HFFc6 (cell line): ENCODE measurements around the gene USP10. TPM values are rescaled to one million over a fixed set of nuclear protein-coding genes. Genes with fewer than 3 reads are reported as not detected.
"Not testable (repeated sequence)": the region's sequence is repeated elsewhere in the genome, so short reads cannot be mapped to it uniquely, and the experiment has no call there.

ENCODE experiments used
- DNase-seq: peaks from one replicate; pipeline ENCODE4 v3.0.0-alpha.2; 2018
- H3K27ac Mint-ChIP-seq: 2 replicates; pipeline ENCODE4 v1.8.0; 2020; ENCODE audit warnings: mild to moderate bottlenecking, mixed read lengths
- H3K27me3 Mint-ChIP-seq: 2 replicates; pipeline ENCODE4 v1.8.0; 2021; ENCODE audit warnings: mild to moderate bottlenecking, moderate library complexity, mixed read lengths; ENCODE audit not compliant: insufficient read depth
- H3K36me3 Mint-ChIP-seq: 2 replicates; pipeline ENCODE4 v1.8.0; 2021; ENCODE audit warnings: low read depth, mixed read lengths
- H3K4me1 Mint-ChIP-seq: 2 replicates; pipeline ENCODE4 v1.8.0; 2020; ENCODE audit warnings: low read depth, mixed read lengths
- H3K4me3 Mint-ChIP-seq: 2 replicates; pipeline ENCODE4 v1.8.0; 2020; ENCODE audit warnings: mild to moderate bottlenecking, moderate library complexity, mixed read lengths
- H3K9me3 Mint-ChIP-seq: 2 replicates; pipeline ENCODE4 v1.8.0; 2020; ENCODE audit warnings: mild to moderate bottlenecking, mixed read lengths
- CTCF ChIP-seq: fragments of 200-600 bp; sonication (generic); IDR thresholded peaks from 2 replicates; pipeline ENCODE4 v1.5.0; 2021; ENCODE audit warnings: antibody characterized with exemption, mild to moderate bottlenecking
- total RNA-seq, 6 experiments: library from RNA; stranded (reverse); fragmentation: NEBNext Ultra II Directional; extraction: Animal tissue kit (Norgen Biotek cat#: 25700); gene quantifications; 2 replicates in 1 of 6; 3 replicates in 5 of 6; pipeline ENCODE4 v1.2.3, GENCODE V29; 2021

Gene USP10
- total RNA-seq, 6 experiments from 2014 or later, result 83.2 to 106 (median 92.3) TPM

- Mint-ChIP-seq H3K9me3 (peaks cover 4% of the 10 kb centered on the region; the same call in 1 of the 2 replicates), H3K27ac (peak overlapping the region; percentile 24; the same call in 1 of the 2 replicates)
Measured at GRCh38 chr16:84692451-84693214, 7.2 kb upstream of the USP10 start.

DNA sequence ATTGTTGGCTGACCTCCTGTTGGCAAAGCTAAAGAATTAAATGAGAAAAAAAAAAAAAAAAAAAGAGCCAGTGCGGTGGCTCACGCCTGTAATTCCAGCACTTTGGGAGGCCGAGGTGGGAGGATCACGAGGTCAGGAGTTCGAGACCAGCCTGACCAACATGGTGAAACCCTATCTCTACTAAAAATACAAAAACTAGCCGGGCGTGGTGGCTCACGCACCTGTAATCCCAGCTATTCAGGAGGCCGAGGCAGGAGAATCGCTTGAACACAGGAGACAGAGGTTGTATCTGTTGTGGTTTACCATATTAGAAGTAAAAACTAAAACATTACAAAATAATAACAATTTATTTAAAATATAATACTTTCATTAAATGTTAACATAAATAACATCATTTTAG, 5.9 kb upstream of the USP10 start:
- H3K4me3 Mint-ChIP-seq, H3K9me3 Mint-ChIP-seq, H3K27ac Mint-ChIP-seq, H3K27me3 Mint-ChIP-seq, H3K36me3 Mint-ChIP-seq, DNase-seq: not testable (repeated sequence)
- H3K4me1 Mint-ChIP-seq, result peaks cover 38% of the 10 kb centered on the region

More at GRCh38 chr16:84692451-84693214, 7.2 kb upstream of the USP10 start:
- Mint-ChIP-seq H3K27me3 (no peaks in the 10 kb centered on the region), H3K4me3 (no peak overlapping the region), H3K4me1 (peaks cover 49% of the 10 kb centered on the region), H3K36me3 (peaks cover 9% of the 10 kb centered on the region)
- DNase-seq, result no peak
- TF ChIP-seq CTCF, result no peak

- Mint-ChIP-seq H3K27me3 (no peaks in the 10 kb centered on the region), H3K27ac (no peak overlapping the region), H3K4me3 (no peak overlapping the region), H3K9me3 (no peaks in the 10 kb centered on the region), H3K36me3 (0 out of 2 replicates have a peak, but pooled peaks cover 4% of the 10 kb centered on the region), H3K4me1 (peaks cover 32% of the 10 kb centered on the region)
- TF ChIP-seq CTCF, result no peak
- DNase-seq, result no peak
Measured at GRCh38 chr16:84694980-84695379, 4.8 kb upstream of the USP10 start.

GRCh38 chr16:84699147-84699711, 571 bp upstream of the USP10 start:
- no peaks in the 10 kb centered on the region; the same call in none of the 2 replicates for H3K27me3 Mint-ChIP-seq
- H3K4me3 Mint-ChIP-seq, result peak overlapping the region; percentile 96
- H3K9me3 Mint-ChIP-seq, result no peaks in the 10 kb centered on the region
- no peak for DNase-seq
- TF ChIP-seq CTCF, result no peak
- H3K36me3 Mint-ChIP-seq, result peaks cover 4% of the 10 kb centered on the region; the same call in 1 of the 2 replicates
- peaks cover 34% of the 10 kb centered on the region for H3K4me1 Mint-ChIP-seq
- 0 out of 2 replicates have a peak overlapping the region, but pooled peaks have one; percentile 49 for H3K27ac Mint-ChIP-seq

GRCh38 chr16:84700446-84701300, 873 bp downstream of the USP10 start:
- H3K27me3 Mint-ChIP-seq, result no peaks in the 10 kb centered on the region; the same call in none of the 2 replicates
- TF ChIP-seq CTCF, result no peak
- H3K9me3 Mint-ChIP-seq, result no peaks in the 10 kb centered on the region
- peaks cover 48% of the 10 kb centered on the region for H3K4me1 Mint-ChIP-seq
- H3K4me3 Mint-ChIP-seq, result peak overlapping the region; percentile 96
- no peak for DNase-seq
- peak overlapping the region; percentile 89 for H3K27ac Mint-ChIP-seq
- H3K36me3 Mint-ChIP-seq, result peaks cover 9% of the 10 kb centered on the region
